HT-29 (cell line): ENCODE measurements around the gene PRR19. TPM values are rescaled to one million over a fixed set of nuclear protein-coding genes. Genes with fewer than 3 reads are reported as not detected.

Source experiments
- DNase-seq: peaks from one replicate; pipeline ENCODE4 v3.0.0-alpha.2; 2015; ENCODE audit warnings: low spot score
- small RNA-seq: library from RNA; depleted of rRNA; stranded (forward); fragments of <200 nt; gene quantifications from one replicate; pipeline ENCODE3, GENCODE V24; 2014
- total RNA-seq: library from RNA; depleted of rRNA; stranded (reverse); fragments of >200 nt; shearing (Covaris generic); gene quantifications from 2 replicates; pipeline ENCODE4 v1.2.3, GENCODE V29; 2014; rRNA removed

Gene PRR19
- total RNA-seq, 1 experiment from 2014 or later: 4.7 TPM

DNA sequence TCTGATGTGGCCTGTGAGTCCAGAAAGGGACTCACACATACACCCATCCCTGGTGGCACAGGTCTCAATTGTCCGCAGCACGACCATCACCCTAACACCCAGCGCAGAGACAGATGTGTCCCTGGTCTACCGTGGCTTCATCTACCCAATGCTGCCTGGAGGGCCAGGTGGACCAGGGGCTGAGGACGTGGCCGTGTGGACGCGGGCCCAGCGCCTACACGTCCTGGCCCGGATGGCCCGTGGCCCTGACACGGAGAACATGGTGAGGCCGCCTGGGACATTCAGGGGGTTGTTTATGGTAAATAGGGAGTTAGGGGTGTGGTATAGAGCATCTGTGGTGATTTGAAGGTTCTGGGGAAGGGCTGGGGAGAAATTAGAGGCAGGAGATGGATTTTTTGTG, 46.3 kb downstream of the PRR19 start:
- no peak for DNase-seq

GRCh38 chr19:42349378-42350107, 47.6 kb downstream of the PRR19 start:
- peak; percentile 30 for DNase-seq

- no peak for DNase-seq
Observed at GRCh38 chr19:42350417-42350816, 48.5 kb downstream of the PRR19 start.

DNA sequence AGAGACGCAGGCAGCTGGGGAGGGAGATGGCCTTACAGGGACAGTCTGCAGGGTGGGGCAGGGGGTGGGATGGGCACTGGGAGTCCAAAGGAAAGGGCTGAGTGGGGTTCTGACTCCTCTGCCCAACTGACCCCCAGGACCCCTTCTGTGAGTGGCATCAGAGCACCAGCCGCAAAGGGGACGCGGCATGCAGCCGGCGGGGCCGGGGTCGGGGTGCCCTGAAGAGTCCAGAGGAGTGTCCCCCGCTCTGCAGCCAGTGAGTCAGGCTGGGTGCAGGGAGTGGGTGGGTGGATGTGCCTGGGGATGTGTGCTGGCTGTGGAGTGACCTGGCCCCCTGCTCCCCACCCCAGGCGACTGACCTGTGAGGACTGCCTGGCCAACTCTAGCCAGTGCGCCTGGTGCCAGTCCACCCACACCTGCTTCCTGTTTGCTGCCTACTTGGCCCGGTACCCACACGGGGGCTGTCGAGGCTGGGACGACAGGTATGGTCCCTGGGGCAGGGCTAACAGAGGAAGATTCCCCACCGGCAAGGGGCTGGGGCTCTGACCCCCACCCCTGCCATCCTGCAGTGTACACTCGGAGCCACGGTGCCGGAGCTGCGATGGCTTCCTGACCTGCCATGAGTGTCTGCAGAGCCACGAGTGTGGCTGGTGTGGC, 49.3 kb downstream of the PRR19 start:
- DNase-seq: no peak

DNA sequence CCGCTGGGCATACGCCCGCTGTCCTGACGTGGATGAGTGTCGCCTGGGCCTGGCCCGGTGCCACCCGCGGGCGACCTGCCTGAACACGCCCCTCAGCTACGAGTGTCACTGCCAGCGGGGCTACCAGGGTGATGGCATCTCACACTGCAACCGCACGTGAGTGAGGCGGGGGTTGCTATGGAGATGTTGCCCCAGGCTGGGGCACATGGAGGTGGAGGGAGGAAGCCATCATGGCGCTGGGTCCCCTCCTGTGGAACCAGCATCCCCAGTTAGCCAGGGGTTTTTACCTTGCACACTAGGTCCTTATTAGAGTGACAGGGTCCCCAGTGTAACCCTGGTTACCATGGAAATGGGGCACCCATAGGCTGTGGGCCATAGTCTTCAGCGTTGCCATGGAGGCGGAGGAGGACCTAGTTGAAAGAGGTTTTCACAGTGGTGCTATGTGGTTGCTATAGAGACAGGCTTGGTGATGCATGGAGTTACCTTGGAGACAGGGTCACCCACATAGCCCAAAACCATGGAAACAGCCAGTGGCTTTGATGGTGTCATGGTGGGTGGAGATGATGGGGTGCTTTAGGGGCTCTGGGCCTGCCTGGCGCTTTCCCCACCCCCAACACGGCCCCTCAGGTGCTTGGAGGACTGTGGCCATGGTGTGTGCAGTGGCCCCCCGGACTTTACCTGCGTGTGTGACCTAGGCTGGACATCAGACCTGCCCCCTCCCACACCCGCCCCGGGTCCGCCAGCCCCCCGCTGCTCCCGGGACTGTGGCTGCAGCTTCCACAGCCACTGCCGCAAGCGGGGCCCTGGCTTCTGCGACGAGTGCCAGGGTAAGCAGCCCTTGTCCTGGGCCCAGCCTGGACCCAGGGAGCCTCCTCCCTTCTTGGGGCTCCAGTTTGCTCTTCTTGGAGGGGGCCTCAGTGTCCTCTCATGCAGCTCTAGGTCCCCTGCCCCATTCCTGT, 50.6 kb downstream of the PRR19 start:
- peak; percentile 23 for DNase-seq

DNA sequence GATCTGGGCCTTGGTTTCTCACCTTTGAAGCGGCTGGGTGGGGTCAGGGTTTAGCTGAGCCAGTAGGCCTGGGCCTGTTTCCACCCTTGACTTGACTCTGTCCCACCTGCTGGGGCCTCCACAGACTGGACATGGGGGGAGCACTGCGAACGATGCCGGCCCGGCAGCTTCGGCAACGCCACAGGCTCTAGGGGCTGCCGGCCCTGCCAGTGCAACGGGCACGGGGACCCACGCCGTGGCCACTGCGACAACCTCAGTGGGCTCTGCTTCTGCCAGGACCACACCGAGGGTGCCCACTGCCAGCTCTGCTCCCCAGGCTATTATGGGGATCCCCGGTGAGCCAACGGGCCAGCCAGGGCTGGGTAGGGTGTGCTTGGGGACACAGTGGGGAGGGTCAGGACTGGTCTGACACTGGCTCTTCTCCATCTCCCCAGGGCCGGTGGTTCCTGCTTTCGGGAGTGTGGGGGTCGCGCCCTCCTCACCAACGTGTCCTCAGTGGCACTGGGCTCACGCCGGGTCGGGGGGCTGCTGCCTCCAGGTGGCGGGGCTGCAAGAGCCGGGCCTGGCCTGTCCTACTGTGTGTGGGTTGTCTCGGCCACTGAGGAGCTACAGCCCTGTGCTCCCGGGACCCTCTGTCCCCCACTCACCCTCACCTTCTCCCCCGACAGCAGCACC, 51.5 kb downstream of the PRR19 start:
- DNase-seq: no peak

GRCh38 chr19:42355896-42356295, 54.0 kb downstream of the PRR19 start:
- DNase-seq: no peak

DNA sequence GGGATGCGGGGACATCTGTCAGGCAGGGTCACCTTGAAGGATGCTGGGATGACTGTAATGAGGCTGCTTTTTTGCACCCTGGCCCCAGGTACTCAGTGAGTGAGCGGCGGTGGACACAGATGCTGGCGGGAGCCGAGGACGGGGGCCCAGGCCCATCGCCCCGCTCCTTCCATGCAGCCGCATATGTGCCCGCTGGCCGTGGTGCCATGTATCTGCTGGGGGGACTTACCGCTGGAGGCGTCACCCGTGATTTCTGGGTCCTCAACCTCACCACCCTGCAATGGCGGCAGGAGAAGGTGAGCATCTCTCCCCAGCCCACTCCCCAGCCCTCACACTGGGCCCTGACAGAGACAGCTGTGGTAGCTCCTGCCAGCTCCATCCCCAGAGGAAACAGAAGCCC, 54.8 kb downstream of the PRR19 start:
- no peak for DNase-seq

DNA sequence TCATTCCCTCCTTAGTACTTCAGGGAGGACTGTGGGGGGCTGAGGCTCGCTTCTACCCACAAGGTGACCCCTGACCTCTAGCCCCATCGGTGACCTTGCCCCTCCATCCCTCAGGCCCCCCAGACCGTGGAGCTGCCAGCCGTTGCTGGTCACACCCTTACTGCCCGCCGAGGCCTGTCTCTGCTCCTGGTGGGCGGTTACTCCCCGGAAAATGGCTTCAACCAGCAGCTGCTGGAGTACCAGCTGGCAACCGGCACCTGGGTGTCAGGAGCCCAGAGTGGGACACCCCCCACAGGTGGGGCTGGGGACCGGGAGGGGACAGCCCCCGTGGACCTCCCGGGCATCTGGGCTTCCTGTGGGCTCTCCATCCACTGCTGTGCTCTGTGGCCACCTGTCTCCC, 55.4 kb downstream of the PRR19 start:
- no peak for DNase-seq

Small RNA genes within 50 kb of the gene (small RNA-seq; reads per million reads assigned to genes)
- gene MIR8077: not detected

Other genes with a start within 250 kb of the PRR19 start
- 0.21 TPM in 1 of 2 replicates, not detected in the other for gene GRIK5, start 231.9 kb upstream of the PRR19 start, total RNA-seq
- 44.5 and 48.5 TPM in 2 replicates for gene ZNF574, start 226.0 kb upstream of the PRR19 start, total RNA-seq
- 0.03 and 0.44 TPM in 2 replicates for gene POU2F2, start 169.7 kb upstream of the PRR19 start, total RNA-seq
- gene DEDD2, start 84.5 kb upstream of the PRR19 start, total RNA-seq: 121 and 124 TPM in 2 replicates
- 15.3 and 15.9 TPM in 2 replicates for gene ZNF526, start 81.8 kb upstream of the PRR19 start, total RNA-seq
- gene GSK3A, start 59.5 kb upstream of the PRR19 start, total RNA-seq: 41.4 and 43.8 TPM in 2 replicates
- 157 and 160 TPM in 2 replicates for gene ERF, start 47.0 kb upstream of the PRR19 start, total RNA-seq
- 42.1 and 55.5 TPM in 2 replicates for gene CIC, start 32.9 kb upstream of the PRR19 start, total RNA-seq
- gene PAFAH1B3, start 492 bp downstream of the PRR19 start, total RNA-seq: 286 and 326 TPM in 2 replicates
- 0.29 and 0.81 TPM in 2 replicates for gene TMEM145, start 11.2 kb downstream of the PRR19 start, total RNA-seq
- 17.6 and 22.9 TPM in 2 replicates for gene MEGF8, start 23.5 kb downstream of the PRR19 start, total RNA-seq
- 4.3 and 6.6 TPM in 2 replicates for gene CNFN, start 88.2 kb downstream of the PRR19 start, total RNA-seq
- 88.7 and 91.3 TPM in 2 replicates for gene LIPE, start 125.3 kb downstream of the PRR19 start, total RNA-seq
- 0.61 TPM in 1 of 2 replicates, not detected in the other for gene CXCL17, start 140.8 kb downstream of the PRR19 start, total RNA-seq
- 29.4 and 39.6 TPM in 2 replicates for gene CEACAM1, start 226.3 kb downstream of the PRR19 start, total RNA-seq